GM15510 (cell line): Measurements from ENCODE around the gene IL19.

Experiments
- POLR2A ChIP-seq: IDR thresholded peaks from 3 replicates; pipeline ENCODE4 v1.6.1; 2011; ENCODE audit warnings: borderline replicate concordance; ENCODE audit not compliant: insufficient read length; ENCODE audit errors: extremely low read depth

IL19 gene

GRCh38 chr1:206826394-206826793, 55.8 kb downstream of the IL19 start:
- no peak for TF ChIP-seq POLR2A

DNA sequence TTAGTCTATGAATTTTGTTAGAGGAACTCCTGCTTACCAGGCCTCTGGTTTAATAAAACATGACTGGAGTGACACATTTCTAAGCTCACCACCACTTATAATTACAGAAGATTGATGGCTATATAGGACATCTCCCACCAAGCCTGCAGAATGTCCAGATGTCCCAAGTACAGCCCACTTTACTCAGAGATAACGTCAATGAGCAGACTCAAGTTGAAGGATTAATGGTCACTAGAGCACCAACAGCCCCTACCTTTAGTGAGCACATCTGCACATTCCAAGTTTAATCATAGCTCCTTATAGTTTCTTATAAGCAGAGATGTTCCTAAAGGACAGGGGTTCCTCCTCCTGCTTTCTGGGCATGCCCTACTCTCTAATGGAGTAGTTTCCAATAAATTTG, 57.5 kb downstream of the IL19 start:
- TF ChIP-seq POLR2A, result no peak

GRCh38 chr1:206828765-206829164, 58.2 kb downstream of the IL19 start:
- no peak for TF ChIP-seq POLR2A

GRCh38 chr1:206829282-206829681, 58.7 kb downstream of the IL19 start:
- no peak for TF ChIP-seq POLR2A

DNA sequence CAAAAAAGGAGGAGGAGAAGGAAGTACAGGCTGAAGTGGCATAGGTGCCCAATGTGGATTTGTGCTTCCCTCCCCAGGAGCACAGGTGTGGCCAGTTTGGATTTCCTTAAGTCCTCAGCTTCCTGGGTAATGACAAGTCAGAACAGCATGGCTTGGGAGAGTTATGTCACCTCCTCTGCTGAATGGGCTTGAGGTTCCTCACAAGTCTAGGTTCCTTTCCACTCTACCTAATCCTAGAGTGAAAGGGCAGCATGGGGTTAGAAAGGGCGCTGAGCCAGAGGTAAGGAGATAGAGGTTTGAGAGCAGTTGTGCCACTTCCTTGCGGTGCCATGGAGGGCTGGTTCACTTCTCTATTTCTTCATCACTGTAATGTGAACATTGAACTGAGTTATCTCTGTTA, 59.3 kb downstream of the IL19 start:
- TF ChIP-seq POLR2A, result no peak

DNA sequence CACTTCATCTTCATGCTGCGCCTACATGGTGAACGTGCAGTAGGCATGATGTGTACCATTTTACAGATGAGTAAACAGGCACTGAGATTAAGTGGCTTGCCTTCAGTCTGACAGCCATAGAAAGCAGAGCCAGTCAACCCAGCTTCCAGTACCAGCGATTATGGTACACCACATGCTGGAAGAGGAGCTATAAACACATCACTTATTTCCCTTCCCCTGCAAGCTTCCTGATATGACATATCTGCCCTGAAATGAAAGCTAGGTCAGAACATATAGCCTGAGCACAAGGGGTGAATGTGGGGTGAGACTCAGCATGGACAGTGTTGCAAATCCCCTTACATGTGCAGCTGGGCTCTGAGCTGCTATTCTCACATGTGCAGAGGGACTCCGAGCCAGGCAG, 61.1 kb downstream of the IL19 start:
- no peak for TF ChIP-seq POLR2A

DNA sequence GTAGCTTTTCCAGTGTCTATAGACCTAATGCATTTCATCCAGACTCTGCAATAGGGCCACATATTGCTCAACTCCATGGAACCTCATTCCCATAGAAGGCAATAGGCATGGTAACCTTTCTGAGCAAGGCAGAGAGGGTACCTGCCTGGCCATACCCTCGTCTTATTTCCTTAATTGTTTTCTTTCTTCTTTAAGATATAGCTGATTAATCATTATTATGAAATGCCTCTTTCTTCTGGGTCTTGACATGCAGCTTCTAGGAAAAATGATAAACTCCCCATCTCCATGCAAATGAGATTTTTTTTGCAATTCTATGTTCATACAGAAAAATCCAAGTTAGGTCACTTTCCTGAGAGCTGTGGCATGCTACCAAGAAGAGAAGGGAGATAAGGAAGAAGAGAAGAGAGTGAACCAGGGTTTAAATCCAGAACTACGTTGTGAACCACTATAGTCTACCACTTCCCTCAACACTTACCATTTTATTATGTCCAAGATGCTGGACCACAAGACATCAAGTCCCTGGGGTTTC, 61.8 kb downstream of the IL19 start:
- no peak for TF ChIP-seq POLR2A

DNA sequence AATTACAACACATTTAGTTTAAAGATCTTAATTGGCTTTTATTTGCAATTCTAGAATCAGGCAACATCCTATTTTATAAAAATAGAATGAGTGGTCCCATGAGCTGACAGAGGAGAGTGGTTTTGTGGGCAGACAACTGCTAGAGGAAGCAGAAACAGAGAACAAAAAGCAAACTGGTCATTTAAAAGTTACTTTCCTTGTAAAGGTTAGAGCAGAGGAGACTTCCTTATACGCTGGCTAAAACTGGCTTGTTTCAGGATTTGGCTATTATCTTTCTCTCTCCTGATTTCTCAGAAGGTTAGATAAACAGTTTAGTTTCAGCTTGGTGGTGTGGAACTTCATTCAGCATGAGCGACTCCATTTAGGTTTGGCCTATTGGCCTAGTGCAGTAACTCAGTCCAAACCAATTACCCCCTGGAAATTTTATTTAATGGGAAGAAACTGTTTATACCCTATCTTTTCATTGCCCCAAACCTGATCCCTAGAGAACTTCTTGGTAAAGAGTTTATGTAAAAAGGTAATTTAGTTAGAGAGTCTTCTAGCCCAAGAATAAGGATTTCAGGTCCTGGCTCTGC, 62.6 kb downstream of the IL19 start:
- TF ChIP-seq POLR2A, result no peak

- TF ChIP-seq POLR2A, result no peak
These were observed 63.2 kb downstream of the IL19 start for GRCh38 chr1:206833801-206834200.

- no peak for TF ChIP-seq POLR2A
These were observed 63.6 kb downstream of the IL19 start for GRCh38 chr1:206834217-206834616.

DNA sequence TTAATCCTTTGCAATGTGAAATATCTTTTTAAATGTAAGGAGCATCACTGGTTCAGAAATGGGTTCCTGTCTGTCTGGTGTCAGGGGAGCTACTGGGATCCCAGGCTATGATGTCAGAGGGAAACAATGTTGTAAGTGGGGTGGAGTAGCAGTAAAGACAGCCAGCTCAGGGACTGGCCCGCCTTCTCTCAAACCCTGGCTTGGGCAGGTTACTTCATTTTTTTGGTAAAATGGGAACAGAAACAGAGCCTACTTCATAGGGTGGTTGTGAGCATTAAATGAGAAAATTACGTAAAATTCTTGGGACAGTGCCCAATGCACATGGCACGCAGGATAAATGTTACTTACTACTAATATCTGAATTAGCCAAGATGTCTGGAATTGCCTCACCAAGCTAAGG, 64.1 kb downstream of the IL19 start:
- no peak for TF ChIP-seq POLR2A

DNA sequence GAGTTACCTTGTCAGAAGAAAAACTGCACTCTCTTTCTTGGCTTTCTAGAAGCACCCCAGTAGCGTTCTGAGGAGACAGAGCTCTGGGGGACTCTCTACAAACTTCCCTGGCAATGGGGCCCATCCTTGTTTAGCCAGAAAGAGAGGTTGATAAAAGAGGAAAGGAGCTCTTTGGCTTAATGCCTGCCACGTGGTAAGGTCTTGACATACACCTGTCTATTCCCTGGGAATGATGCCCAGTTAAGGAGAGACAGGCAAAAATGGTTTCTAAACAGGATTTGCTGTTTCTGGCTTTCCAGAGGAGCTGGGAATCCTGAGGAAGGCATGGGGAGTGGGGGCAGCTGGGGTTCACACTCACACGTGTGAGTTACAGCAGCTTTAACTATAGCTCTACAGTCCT, 64.6 kb downstream of the IL19 start:
- no peak for TF ChIP-seq POLR2A

DNA sequence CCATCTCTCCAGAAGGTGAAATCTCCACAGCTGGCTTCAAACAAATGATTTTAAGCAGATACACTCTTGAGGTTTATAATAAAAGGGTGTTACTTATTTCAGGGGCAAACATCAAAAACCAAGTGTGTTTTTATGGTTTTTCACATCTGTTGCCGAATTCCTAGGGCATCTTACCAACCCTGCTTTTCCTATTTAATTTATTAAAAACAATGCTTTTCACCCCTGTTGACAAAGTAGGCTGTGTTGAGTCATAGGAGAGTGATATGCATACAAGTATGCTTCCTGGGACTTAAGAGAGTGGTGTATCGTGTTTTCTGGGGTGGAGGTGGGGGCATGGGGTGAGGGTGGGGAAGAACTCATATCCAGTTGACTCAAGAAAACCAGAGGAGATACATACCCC, 65.5 kb downstream of the IL19 start:
- TF ChIP-seq POLR2A, result no peak

DNA sequence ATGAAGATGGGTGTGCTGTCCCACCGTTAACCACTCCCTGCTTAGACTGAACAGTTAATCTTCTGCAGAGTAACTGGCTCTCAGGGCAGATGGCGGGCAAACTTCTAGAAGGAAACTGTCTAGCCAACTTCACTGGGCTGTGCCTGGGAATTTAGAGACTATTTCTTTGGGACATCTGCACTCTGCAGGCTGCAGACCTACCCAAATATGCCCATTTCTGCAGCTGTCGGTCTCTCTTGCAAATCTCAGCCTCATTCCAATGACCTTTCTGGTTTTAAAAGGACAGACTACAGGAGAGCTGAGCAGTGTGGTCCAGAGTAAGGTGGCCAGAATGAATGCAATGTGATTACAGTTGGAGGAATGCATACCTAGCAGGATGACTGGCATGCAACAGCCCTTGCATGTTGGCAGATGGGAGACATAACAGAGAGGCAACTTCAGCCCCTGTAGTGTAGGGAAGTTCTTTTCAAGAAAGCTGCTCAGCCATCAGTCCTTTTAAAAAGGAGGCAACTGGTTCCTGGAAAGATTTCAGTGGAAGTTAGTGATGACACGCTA, 68.5 kb downstream of the IL19 start:
- TF ChIP-seq POLR2A, result no peak

DNA sequence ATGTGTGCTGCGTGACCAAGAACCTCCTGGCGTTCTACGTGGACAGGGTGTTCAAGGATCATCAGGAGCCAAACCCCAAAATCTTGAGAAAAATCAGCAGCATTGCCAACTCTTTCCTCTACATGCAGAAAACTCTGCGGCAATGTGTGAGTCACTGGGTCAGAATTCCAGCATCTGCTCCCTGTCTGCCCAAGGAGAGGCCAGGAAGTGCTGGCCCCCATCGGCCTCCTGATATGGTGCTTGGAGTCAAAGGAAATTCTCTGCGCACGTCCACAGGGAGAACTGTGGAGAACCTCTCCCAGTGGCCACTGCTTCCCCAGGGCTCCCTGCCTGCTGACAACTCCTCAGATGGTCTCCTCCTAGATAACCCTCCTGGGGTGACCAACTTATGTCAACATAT, 69.3 kb downstream of the IL19 start:
- TF ChIP-seq POLR2A, result no peak

DNA sequence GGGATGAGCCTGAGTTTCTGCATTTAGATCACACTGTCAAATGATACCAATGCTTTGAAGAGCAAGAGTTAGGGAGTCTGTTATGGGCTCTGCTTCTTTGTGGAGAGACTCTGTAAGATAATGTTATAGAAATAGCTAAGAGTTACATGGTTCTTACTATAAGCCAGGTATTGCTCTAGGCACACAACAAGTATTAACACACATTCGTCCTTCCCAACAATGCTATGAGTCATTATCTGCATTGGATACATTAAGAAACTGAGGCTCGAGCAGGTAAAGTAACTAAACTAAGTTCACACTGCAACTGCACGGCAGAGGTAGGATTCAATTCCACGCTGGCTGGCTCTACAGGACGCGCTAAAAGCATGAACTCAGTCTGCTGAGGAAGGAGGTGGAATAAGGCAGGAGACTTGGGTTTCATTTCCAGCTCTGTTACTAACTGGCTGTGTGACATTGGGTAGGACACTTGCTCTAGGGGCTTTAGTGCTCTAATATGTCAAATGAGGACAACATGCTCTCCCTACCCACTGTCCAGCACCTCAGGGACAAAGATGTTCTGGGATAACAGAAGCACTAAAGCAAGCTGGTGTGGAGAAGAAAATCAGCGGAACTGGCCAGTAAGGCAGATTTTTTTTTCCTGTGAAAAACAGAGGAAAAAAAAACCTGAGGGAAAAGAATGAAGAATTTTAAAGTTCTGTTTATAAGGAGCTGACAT, 71.2 kb downstream of the IL19 start:
- TF ChIP-seq POLR2A, result no peak
